CD14-positive monocyte (primary cell): ENCODE data around the gene CCDC40. TPM values are rescaled to one million over a fixed set of nuclear protein-coding genes. Genes with fewer than 3 reads are reported as not detected.

ENCODE experiments used
- DNase-seq, 3 donors: peaks; one replicate each; pipeline ENCODE4 v3.0.0-alpha.2; 2011 to 2022
- H2AFZ ChIP-seq: 2 replicates; pipeline ENCODE4 v1.6.0; 2012; ENCODE audit warnings: mild to moderate bottlenecking, low read depth, low read length, inconsistent platforms; ENCODE audit not compliant: insufficient read depth, poor library complexity, severe bottlenecking
- H3K27ac ChIP-seq, 2 donors: 1 replicate in 1 of 2; 2 replicates in 1 of 2; pipeline ENCODE4 v1.5.1; 2012 to 2013; ENCODE audit warnings: low read length in 2 of 2, control low read depth in 1 of 2, inconsistent platforms in 1 of 2, low read depth in 1 of 2, mild to moderate bottlenecking in 1 of 2
- H3K27me3 ChIP-seq, 2 donors: one replicate each; pipeline versions ENCODE4 v1.6.0 to v1.6.1; 2011 to 2013; ENCODE audit warnings: low read length in 2 of 2; ENCODE audit not compliant: control insufficient read depth in 2 of 2, insufficient read depth in 2 of 2
- H3K36me3 ChIP-seq, 2 donors: replicated peaks in 1 of 2; 1 replicate in 1 of 2; 2 replicates in 1 of 2; pipeline versions ENCODE4 v1.5.1 to v1.6.1; 2012 to 2013; ENCODE audit warnings: low read length in 2 of 2, control low read depth in 1 of 2, inconsistent platforms in 1 of 2, mild to moderate bottlenecking in 1 of 2; ENCODE audit not compliant: insufficient read depth in 2 of 2, control insufficient read depth in 1 of 2
- H3K4me1 ChIP-seq, 2 donors: 1 replicate in 1 of 2; 2 replicates in 1 of 2; pipeline versions ENCODE4 v1.5.1 to v1.6.1; 2012 to 2013; ENCODE audit warnings: low read length in 2 of 2, control low read depth in 1 of 2, inconsistent platforms in 1 of 2, mild to moderate bottlenecking in 1 of 2, moderate library complexity in 1 of 2; ENCODE audit not compliant: insufficient read depth in 2 of 2, control insufficient read depth in 1 of 2
- H3K4me2 ChIP-seq: replicated peaks from 2 replicates; pipeline ENCODE3; 2012; ENCODE audit warnings: low read length, moderate library complexity, mild to moderate bottlenecking; ENCODE audit not compliant: poor library complexity, severe bottlenecking; ENCODE audit errors: extremely low read depth
- H3K4me3 ChIP-seq, 3 experiments: fragments of 200-600 bp in 1 of 3; sonication (generic) in 1 of 3; replicated peaks in 1 of 3; 1 replicate in 2 of 3; 2 replicates in 1 of 3; pipeline ENCODE4 v1.5.1; 2011 to 2013; ENCODE audit warnings: low read length in 3 of 3, mild to moderate bottlenecking in 3 of 3, control low read depth in 2 of 3, low read depth in 2 of 3, inconsistent platforms in 1 of 3, moderate library complexity in 1 of 3
- H3K79me2 ChIP-seq: 2 replicates; pipeline ENCODE4 v1.6.0; 2012; ENCODE audit warnings: mild to moderate bottlenecking, control low read depth, inconsistent platforms, low read length, moderate library complexity; ENCODE audit not compliant: insufficient read depth
- H3K9ac ChIP-seq: 2 replicates; pipeline ENCODE4 v1.6.0; 2017; ENCODE audit warnings: low read length, mild to moderate bottlenecking; ENCODE audit not compliant: insufficient read depth, poor library complexity, severe bottlenecking
- H3K9me3 ChIP-seq, 2 donors: replicated peaks in 1 of 2; 1 replicate in 1 of 2; 2 replicates in 1 of 2; pipeline versions ENCODE4 v1.5.1 to v1.6.1; 2012 to 2013; ENCODE audit warnings: low read length in 2 of 2, control low read depth in 1 of 2; ENCODE audit not compliant: control insufficient read depth in 1 of 2, insufficient read depth in 1 of 2
- H4K20me1 ChIP-seq: 2 replicates; pipeline ENCODE4 v1.6.0; 2012; ENCODE audit warnings: mild to moderate bottlenecking, low read length, control low read depth, moderate library complexity; ENCODE audit not compliant: insufficient read depth
- H3K27ac Mint-ChIP-seq, 7 donors: one replicate each; pipeline ENCODE4 v1.8.0; 2020; ENCODE audit warnings: mild to moderate bottlenecking in 7 of 7, mixed read lengths in 7 of 7, moderate library complexity in 6 of 7, inconsistent platforms in 2 of 7
- H3K27me3 Mint-ChIP-seq, 3 donors: one replicate each; pipeline ENCODE4 v1.8.0; 2021 to 2022; ENCODE audit warnings: low read depth in 3 of 3, mild to moderate bottlenecking in 3 of 3, mixed read lengths in 3 of 3, moderate library complexity in 3 of 3, inconsistent platforms in 1 of 3
- H3K36me3 Mint-ChIP-seq, 2 donors: one replicate each; pipeline ENCODE4 v1.8.0; 2020; ENCODE audit warnings: mixed read lengths in 2 of 2, inconsistent platforms in 1 of 2, mild to moderate bottlenecking in 1 of 2
- H3K4me1 Mint-ChIP-seq: one replicate; pipeline ENCODE4 v1.8.0; 2020; ENCODE audit warnings: mild to moderate bottlenecking, mixed read lengths
- H3K4me3 Mint-ChIP-seq, 2 donors: one replicate each; pipeline ENCODE4 v1.8.0; 2020; ENCODE audit warnings: mild to moderate bottlenecking in 2 of 2, mixed read lengths in 2 of 2, moderate library complexity in 1 of 2
- H3K9me3 Mint-ChIP-seq, 7 donors: one replicate each; pipeline ENCODE4 v1.8.0; 2020 to 2022; ENCODE audit warnings: mixed read lengths in 7 of 7, mild to moderate bottlenecking in 6 of 7, moderate library complexity in 6 of 7, inconsistent platforms in 2 of 7
- WGBS: methylation state at CpG from one replicate; pipeline ENCODE4 v1.1.5; 2013; ENCODE audit warnings: missing lambda C conversion rate; ENCODE audit not compliant: insufficient coverage; 5-methylcytosine and 5-hydroxymethylcytosine counted together
- intact Hi-C, 2 donors: fragments of 100-400 bp; cut with micrococcal nuclease; formaldehyde crosslinking; loops; one replicate each; pipeline versions ENCODE4 v1.15.0 to v1.15.1; 2023
- polyA plus RNA-seq, 3 donors: library from polyadenylated mRNA; depleted of rRNA in 1 of 3; unstranded in 2 of 3; stranded (reverse) in 1 of 3; fragments of 300-500 nt in 2 of 3; fragments of >200 nt in 1 of 3; fragmentation: Illumina TruSeq in 2 of 3; gene quantifications; 1 replicate in 2 of 3; 2 replicates in 1 of 3; pipeline ENCODE4 v1.2.3, GENCODE V29; 2012 to 2021
- TF ChIP-seq, protein P1 (sequence below): fragments of 200-600 bp; IDR thresholded peaks from one replicate; pipeline ENCODE4 v1.8.0; 2022; ENCODE audit warnings: antibody characterized with exemption, mild to moderate bottlenecking

Gene CCDC40
- polyA plus RNA-seq, 3 donors, result 0.21 to 0.27 TPM; not detected in 1

DNA sequence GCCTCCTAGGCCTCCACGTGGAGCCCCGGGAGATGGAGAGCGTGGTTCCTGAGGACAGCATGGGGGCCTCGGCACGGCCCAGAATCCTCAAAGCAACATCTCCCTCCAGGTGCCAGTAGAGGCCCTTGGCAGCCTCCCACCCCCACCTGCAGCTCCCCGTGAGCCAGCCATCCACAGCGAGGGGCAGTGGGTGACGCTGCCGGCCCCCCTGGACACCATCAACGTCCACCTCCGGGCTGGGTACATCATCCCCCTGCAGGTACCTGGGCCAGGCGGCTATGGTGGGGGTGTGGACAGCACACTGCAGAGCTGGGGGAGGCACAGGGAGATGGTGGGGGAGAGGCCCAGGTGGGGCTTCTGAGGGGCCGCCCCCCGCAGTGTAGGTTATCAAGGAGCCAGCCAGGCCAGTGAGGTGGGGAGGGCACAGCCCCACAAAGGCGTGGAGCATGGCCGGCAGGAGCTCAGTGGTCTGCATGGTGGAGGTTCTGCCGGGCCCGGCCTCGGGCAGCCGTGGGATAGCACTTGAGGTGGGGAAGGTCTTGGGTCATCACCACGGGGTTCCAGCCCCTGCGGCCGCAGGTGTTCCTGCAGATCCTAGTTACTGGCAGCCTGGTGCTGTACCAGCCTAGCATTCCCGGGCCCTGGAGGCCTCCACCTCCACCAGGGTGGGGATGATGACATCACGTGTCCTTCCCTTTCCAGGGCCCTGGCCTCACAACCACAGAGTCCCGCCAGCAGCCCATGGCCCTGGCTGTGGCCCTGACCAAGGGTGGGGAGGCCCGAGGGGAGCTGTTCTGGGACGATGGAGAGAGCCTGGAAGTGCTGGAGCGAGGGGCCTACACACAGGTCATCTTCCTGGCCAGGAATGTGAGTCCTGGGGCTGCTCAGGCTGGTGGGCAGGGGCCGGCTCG, 81.3 kb downstream of the CCDC40 start:
- Histone ChIP-seq H3K4me1 (no peaks in the 10 kb centered on the region), H3K4me2 (no peak overlapping the region), H3K36me3 (peaks cover 28 to 34% of the 10 kb centered on the region in 2 donors), H4K20me1 (no peaks in the 10 kb centered on the region), H3K9me3 (no peaks in the 10 kb centered on the region), H3K9ac (no peak overlapping the region), H3K4me3 (no peak overlapping the region), H3K27me3 (no peaks in the 10 kb centered on the region), H3K27ac (no peak overlapping the region), H3K79me2 (no peaks in the 10 kb centered on the region), H2AFZ (no peak overlapping the region)
- Mint-ChIP-seq H3K9me3 (peaks cover 0 to 2% (median 0%) of the 10 kb centered on the region in 7 donors), H3K36me3 (peaks cover 44 to 71% of the 10 kb centered on the region in 2 donors), H3K4me1 (no peaks in the 10 kb centered on the region), H3K27ac (no peak overlapping the region), H3K4me3 (no peak overlapping the region), H3K27me3 (peaks cover 0 to 2% (median 0%) of the 10 kb centered on the region in 3 donors)
- TF ChIP-seq, protein P1, sequence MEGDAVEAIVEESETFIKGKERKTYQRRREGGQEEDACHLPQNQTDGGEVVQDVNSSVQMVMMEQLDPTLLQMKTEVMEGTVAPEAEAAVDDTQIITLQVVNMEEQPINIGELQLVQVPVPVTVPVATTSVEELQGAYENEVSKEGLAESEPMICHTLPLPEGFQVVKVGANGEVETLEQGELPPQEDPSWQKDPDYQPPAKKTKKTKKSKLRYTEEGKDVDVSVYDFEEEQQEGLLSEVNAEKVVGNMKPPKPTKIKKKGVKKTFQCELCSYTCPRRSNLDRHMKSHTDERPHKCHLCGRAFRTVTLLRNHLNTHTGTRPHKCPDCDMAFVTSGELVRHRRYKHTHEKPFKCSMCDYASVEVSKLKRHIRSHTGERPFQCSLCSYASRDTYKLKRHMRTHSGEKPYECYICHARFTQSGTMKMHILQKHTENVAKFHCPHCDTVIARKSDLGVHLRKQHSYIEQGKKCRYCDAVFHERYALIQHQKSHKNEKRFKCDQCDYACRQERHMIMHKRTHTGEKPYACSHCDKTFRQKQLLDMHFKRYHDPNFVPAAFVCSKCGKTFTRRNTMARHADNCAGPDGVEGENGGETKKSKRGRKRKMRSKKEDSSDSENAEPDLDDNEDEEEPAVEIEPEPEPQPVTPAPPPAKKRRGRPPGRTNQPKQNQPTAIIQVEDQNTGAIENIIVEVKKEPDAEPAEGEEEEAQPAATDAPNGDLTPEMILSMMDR, result no peak
- WGBS, result 96% methylated on average over 26 of the region's 31 CpGs
- DNase-seq, result no peak
- intact Hi-C loops, result no loop called here

DNA sequence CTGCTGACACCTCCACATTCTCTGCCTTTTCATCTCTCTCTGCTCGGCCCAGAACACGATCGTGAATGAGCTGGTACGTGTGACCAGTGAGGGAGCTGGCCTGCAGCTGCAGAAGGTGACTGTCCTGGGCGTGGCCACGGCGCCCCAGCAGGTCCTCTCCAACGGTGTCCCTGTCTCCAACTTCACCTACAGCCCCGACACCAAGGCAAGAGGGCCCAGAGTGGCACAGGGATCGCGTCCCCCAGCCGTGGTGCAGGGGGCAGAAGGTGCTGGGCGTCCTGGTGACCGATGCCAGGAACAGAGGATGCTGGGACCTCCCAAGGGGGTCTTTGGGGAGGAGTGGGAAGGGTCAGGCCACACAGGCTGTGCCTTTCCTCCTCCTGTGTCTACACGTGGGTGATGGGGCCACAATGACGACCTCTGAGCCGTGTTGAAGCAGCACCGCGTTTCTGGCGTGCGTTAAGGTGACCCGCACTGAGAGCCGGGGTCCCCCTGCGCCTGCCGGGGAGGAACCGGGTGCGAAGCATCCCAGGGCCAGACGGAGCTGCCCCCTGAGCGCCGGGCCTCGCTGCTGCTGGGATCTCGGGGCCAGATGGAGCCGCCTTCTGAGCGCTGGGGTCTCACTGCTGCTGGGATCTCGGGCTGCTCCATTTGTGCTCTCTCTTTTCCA, 82.3 kb downstream of the CCDC40 start:
- Mint-ChIP-seq H3K9me3 (peaks cover 0 to 2% (median 0%) of the 10 kb centered on the region in 7 donors), H3K4me3 (no peak overlapping the region), H3K27ac (peak overlapping the region in 2 of 7 donors; percentile 32 to 63), H3K4me1 (no peaks in the 10 kb centered on the region), H3K36me3 (peaks cover 44 to 62% of the 10 kb centered on the region in 2 donors), H3K27me3 (peaks cover 0 to 2% (median 0%) of the 10 kb centered on the region in 3 donors)
- no peak overlapping the region for H3K4me2 ChIP-seq
- H3K9ac ChIP-seq, result no peak overlapping the region
- H3K79me2 ChIP-seq, result no peaks in the 10 kb centered on the region
- no peak for DNase-seq
- no peaks in the 10 kb centered on the region for H3K27me3 ChIP-seq
- no peak overlapping the region for H3K4me3 ChIP-seq
- intact Hi-C loops, result no loop called here
- peaks cover 22 to 29% of the 10 kb centered on the region in 2 donors for H3K36me3 ChIP-seq
- no peak overlapping the region for H2AFZ ChIP-seq
- H3K9me3 ChIP-seq, result no peaks in the 10 kb centered on the region
- TF ChIP-seq, protein P1, result no peak
- no peak overlapping the region for H3K27ac ChIP-seq
- H4K20me1 ChIP-seq, result no peaks in the 10 kb centered on the region
- no peaks in the 10 kb centered on the region for H3K4me1 ChIP-seq
- 94% methylated on average over 30 of the region's 35 CpGs for WGBS
